ENCODE measurements around the gene CEACAM18.
A peak's percentile ranks its signal among the peaks of the same experiment; 100 is the strongest.
"Not testable (repeated sequence)": the region's sequence is repeated elsewhere in the genome, so short reads cannot be mapped to it uniquely, and the experiment has no call there.

CEACAM18 gene

DNA sequence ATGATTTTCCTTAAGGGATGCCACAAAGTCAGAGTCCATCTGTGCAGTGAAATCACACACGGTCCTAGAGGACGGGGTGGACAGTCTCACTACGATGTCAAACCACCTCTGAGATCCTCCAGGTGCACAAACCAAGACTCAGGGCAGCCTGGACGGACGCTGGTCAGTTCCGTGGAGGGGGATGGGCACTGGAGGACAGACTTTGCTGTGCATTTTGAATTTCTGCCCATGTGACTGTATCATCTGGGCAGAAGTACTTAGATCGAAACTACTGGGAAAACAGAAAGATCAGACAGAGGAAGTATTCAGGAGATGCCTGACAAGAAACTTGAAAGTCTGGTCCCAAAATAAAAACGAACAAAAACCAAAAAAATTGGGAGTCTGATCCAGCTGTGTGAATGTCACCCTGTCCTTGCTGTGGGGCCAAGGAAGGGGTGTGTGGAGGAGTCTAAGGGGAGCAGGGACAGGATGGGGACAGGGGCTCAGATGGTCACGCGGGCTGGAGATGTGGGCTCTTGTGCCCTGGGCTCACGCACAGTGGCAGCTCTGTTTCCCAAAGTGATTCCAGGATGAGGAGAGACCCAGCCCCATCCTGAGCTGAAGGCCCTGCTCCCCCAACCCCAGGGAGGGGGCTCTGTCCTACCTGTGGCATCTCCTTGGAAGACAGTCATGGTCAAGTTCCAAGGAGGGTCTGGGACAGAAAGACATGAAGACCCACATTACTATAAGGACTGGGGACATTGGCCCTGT, 21.6 kb upstream of the CEACAM18 start:
- peaks cover 11% of the 10 kb centered on the region for H3K4me1 Mint-ChIP-seq (ENCODE audit: low read depth)
- no peak overlapping the region for H3K27ac Mint-ChIP-seq
- H3K4me3 Mint-ChIP-seq: no peak overlapping the region
- no peak for DNase-seq (ENCODE audit: low spot score)
- H3K27me3 Mint-ChIP-seq (ENCODE audit: low read depth): no peaks in the 10 kb centered on the region
- peaks cover 4% of the 10 kb centered on the region for H3K9me3 Mint-ChIP-seq
- no peaks in the 10 kb centered on the region for H3K36me3 Mint-ChIP-seq (ENCODE audit: low read depth)

DNA sequence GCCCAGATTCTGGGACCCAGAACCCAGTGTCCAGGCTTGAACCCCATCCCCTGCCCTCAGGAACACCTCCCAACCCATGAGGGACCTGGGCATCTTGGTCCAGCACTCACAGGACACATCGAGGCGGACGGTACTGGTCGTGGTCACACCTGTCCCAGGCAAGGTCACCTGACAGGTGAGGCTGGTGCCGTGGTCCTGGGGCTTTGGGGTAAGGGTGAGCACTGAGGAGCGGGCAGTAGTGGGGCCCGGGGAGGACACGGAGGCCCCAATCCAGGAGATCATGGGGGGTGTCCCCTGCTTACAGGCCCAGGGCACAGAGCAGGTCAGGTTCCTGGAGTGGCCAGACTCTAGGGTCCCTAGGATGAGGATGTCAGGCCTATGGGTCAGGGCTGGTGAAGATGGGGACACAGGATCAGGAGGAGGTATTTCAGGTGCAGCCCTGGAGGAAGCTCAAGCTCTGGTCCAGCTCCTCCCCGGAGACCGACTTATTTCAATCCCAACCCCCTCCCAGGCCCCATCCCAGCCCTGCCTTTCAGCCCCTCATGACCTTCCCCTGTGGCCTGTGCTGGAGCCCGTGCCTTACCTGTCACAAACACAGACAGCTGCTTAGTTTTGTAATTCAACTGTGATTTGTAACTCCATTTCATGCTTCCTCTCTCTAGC, 20.9 kb upstream of the CEACAM18 start:
- no peaks in the 10 kb centered on the region for H3K9me3 Mint-ChIP-seq
- no peak overlapping the region for H3K27ac Mint-ChIP-seq
- no peak overlapping the region for H3K4me3 Mint-ChIP-seq
- peaks cover 11% of the 10 kb centered on the region for H3K4me1 Mint-ChIP-seq (ENCODE audit: low read depth)
- no peak for DNase-seq (ENCODE audit: low spot score)
- H3K27me3 Mint-ChIP-seq (ENCODE audit: low read depth): no peaks in the 10 kb centered on the region
- no peaks in the 10 kb centered on the region for H3K36me3 Mint-ChIP-seq (ENCODE audit: low read depth)

DNA sequence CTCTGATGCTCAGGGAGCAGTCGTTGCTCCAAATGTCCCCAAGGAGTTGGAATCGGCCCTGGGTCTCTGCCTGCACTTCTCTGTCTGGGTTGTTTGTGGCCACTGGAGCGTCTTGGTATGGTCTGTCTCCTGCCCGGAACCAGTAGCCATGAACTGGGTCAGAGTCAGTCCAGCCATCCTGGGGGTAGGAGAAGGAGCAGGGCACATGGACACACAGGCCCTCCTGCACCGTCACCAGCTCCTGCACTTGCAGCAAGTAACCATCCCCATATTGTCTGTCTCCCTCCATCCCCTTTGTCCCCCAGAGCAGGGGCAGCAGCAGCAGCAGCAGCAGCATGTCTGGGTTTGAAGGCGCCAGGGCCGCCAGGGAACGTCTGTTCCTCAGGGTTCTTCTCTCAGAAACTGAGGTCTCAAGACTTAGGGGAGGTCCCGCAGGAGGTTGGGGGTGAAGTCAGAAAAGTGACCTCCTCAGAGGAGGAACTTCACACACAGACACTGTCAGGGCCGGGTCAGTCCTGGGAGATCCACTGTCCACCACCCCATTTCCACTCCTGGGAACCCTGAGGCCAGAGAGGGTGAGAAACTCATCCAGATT, 20.2 kb upstream of the CEACAM18 start, which contains the start of gene SIGLEC8:
TSS of gene SIGLEC8 (minus strand) at position 404 of the 595 bp plus-strand sequence. CDS start at position 337, 67 bp downstream.
- H3K36me3 Mint-ChIP-seq (ENCODE audit: low read depth): no peaks in the 10 kb centered on the region
- no peaks in the 10 kb centered on the region for H3K27me3 Mint-ChIP-seq (ENCODE audit: low read depth)
- no peaks in the 10 kb centered on the region for H3K9me3 Mint-ChIP-seq
- H3K4me3 Mint-ChIP-seq: no peak within 1 kb of the TSS
- H3K4me1 Mint-ChIP-seq (ENCODE audit: low read depth): peaks cover 15% of the 10 kb centered on the region
- H3K27ac Mint-ChIP-seq: no peak within 1 kb of the TSS
- no peak for DNase-seq (ENCODE audit: low spot score)

DNA sequence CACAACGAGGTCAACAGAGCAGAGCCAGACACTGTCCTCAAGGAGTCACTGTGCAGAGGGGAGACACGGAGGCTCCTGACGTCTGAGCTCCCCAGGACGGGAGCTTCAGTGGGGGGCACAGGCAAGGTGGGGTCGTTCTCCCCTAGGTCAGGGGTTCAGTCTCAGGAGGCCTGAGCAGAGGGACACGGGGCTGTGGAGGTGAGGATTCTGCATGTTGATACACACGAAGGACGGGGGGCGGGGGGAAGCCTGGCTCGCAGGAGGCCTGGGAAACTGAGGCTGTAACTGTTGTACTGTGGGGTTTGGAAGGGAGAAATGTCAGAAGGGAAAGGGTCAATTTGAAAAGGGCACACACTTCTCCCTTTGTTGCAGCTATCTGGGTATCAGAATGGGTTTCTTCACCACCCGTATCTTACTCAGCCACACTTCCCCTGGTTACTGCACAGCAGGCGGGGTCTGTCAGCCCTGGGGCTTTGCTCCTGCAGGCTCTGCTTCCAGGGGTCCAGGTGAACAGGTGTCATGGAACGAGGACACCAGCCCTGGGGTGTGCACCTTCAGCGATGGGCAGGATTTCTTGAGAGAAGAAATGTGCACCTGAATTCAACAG, 19.3 kb upstream of the CEACAM18 start:
- DNase-seq (ENCODE audit: low spot score): no peak
- no peak overlapping the region for H3K4me3 Mint-ChIP-seq
- H3K27me3 Mint-ChIP-seq (ENCODE audit: low read depth): no peaks in the 10 kb centered on the region
- peaks cover 20% of the 10 kb centered on the region for H3K4me1 Mint-ChIP-seq (ENCODE audit: low read depth)
- no peak overlapping the region for H3K27ac Mint-ChIP-seq
- H3K36me3 Mint-ChIP-seq (ENCODE audit: low read depth): no peaks in the 10 kb centered on the region
- H3K9me3 Mint-ChIP-seq: no peaks in the 10 kb centered on the region

DNA sequence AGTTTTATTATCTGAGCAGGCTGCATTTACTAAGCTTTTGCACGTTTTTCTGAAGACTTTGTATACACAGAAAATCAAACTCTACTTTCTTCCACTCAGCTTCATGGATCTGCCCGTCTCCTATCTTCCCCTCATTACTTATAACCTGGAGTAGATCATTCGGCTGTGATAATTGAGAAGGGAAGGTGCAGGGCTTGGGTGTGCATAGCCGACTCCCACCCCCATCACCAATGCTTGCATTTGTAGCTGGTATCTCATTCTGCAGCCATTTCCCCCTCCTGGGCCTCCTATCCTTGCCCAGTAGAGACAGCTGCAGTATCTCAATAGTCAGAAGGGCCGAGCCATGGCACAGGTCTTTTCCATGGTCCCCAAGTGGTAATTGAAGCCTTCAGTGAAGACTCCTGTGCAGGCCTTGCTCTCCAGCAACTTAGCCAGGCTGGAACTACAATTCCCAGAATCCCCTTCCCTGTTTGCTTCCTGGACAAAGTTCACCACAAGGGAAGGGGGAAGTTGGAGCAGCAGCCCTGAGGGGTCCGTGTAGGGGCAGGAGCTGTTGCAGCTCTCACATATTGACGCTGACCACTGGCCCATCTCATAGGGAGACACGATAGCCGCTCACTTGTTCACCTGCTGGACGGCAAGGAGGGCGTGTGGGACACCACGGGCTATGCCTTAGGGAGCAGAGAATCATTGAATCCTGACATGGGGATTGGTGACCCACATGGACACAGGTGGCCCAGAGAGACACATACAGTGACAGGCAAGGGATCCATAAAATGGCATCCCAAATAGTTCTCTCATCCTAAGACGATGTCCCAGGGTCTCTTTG, 18.0 kb upstream of the CEACAM18 start:
- no peaks in the 10 kb centered on the region for H3K36me3 Mint-ChIP-seq (ENCODE audit: low read depth)
- H3K27me3 Mint-ChIP-seq (ENCODE audit: low read depth): no peaks in the 10 kb centered on the region
- peaks cover 26% of the 10 kb centered on the region for H3K4me1 Mint-ChIP-seq (ENCODE audit: low read depth)
- no peaks in the 10 kb centered on the region for H3K9me3 Mint-ChIP-seq
- no peak overlapping the region for H3K27ac Mint-ChIP-seq
- DNase-seq (ENCODE audit: low spot score): no peak
- no peak overlapping the region for H3K4me3 Mint-ChIP-seq

DNA sequence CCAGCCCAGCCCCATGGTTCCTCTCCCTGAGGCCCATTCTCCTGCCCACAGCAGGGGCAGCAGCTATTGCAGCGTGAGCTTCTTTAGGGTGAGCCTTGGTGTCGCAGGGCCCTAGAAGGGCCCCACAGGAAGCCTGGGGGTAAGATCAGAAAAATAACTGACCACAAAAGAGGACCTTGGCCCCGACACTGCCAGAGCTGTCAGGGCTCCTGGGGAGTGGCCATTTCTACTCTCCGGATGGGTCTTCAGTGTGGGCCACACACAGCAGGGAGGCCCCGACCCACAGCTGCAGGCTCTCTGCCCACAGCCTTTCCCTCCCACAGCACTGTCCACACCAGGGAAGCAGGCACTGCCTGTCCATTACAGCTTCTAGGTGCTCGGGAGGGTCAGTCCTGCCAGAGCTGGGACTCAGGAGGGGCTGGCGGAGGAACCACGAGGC, 16.6 kb upstream of the CEACAM18 start:
- Mint-ChIP-seq H3K27me3 (ENCODE audit: low read depth) (no peaks in the 10 kb centered on the region), H3K9me3 (no peaks in the 10 kb centered on the region), H3K4me3 (no peak overlapping the region), H3K4me1 (ENCODE audit: low read depth) (peaks cover 36% of the 10 kb centered on the region), H3K36me3 (ENCODE audit: low read depth) (no peaks in the 10 kb centered on the region), H3K27ac (no peak overlapping the region)
- DNase-seq (ENCODE audit: low spot score): no peak

DNA sequence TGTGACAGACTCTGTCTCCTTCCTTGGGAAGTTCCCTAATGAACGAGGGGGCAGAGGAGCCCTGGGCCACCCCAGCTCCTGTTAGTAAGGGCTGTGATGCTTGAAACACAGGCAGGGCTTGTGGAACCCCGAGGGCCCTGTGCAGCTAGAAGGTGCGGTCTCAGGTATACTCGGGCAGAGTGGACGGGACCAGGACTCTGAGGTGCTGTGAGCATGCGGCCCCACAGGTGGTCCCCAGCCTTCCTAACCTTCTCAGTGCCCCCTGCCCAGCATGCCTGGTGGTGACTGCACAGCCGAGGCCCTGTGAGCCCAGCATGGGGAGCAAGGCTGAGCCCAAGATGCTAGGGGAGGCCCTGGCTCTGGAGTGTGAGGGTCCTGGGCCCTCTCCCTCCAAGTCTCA, 16.1 kb upstream of the CEACAM18 start:
- Mint-ChIP-seq H3K27me3 (ENCODE audit: low read depth) (no peaks in the 10 kb centered on the region), H3K36me3 (ENCODE audit: low read depth) (no peaks in the 10 kb centered on the region), H3K4me1 (ENCODE audit: low read depth) (peaks cover 40% of the 10 kb centered on the region), H3K27ac (no peak overlapping the region), H3K9me3 (no peaks in the 10 kb centered on the region), H3K4me3 (no peak overlapping the region)
- no peak for DNase-seq (ENCODE audit: low spot score)

DNA sequence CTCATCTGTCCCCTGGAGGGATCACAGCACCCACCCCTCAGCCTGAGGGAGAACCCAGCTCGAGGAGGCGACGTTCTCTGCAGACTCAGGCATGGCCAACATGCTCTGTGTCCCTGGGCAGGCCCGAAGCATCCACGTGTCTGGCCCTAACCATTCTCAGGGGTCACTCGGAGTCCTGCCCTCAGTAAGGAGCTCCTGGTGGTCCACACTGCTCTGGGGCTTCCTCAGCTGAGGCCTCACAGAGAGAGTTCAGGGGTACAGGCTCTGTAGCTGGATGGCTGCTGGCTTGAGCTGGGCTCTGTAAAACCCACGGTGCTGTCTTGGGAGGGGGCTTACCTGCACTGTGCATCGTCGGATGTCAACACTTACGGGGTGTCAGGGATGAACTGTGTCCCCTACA, 15.7 kb upstream of the CEACAM18 start:
- Mint-ChIP-seq H3K9me3 (no peaks in the 10 kb centered on the region), H3K4me3 (no peak overlapping the region), H3K27me3 (ENCODE audit: low read depth) (no peaks in the 10 kb centered on the region), H3K36me3 (ENCODE audit: low read depth) (no peaks in the 10 kb centered on the region), H3K27ac (no peak overlapping the region), H3K4me1 (ENCODE audit: low read depth) (peaks cover 44% of the 10 kb centered on the region)
- no peak for DNase-seq (ENCODE audit: low spot score)

DNA sequence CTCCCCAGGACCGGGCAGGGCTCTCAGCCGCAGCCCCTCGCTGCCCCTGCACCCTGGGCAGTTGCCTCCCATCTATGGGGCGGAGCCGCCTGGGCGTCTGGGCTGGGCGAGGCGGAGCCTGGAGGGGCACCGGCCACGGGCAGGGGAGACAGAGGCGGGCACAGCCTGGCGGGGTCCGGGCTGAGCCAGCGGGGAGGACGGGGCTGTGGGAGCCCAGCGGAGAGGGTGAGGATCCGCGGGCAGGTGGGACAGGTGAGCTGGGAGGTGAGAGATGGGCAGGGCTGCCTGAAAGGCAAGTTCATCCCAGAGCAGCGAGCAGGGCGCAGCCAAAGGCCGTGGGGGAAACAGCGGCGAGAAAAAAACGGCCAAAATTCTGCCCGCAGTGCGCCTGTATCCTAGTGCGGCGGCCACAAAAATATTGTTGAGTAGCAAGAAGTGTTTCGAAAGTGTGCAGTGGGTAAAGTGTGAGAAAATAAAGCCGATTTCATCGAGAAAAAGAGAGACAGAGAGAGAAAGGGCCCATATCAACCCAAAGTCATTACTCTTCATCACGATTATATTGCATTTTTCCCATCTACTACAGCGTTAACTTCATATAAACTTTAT, 14.3 kb upstream of the CEACAM18 start:
- H3K27ac Mint-ChIP-seq; H3K9me3 Mint-ChIP-seq; H3K27me3 Mint-ChIP-seq (ENCODE audit: low read depth); DNase-seq (ENCODE audit: low spot score); H3K36me3 Mint-ChIP-seq (ENCODE audit: low read depth): not testable (repeated sequence)
- H3K4me3 Mint-ChIP-seq: peak overlapping the region; percentile 59
- peaks cover 58% of the 10 kb centered on the region for H3K4me1 Mint-ChIP-seq (ENCODE audit: low read depth)

DNA sequence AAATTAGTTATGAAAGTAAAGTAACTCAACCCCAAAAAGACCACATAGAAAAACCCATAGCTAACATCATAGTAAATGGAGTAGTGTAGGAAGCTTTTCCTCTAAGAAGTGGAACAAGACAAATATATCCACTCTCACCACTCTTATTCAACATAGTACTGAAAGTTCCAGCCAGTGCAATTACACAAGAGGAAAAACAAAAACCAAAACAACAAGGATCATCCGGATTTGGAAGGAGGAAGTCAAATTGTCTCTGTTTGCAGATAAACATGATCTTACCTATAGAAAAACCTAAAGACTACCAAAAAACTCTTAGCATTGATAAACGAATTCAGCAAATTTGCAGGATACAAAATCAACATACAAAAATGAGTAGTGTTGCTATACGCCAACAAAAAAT, 11.6 kb upstream of the CEACAM18 start:
- Mint-ChIP-seq H3K27me3 (ENCODE audit: low read depth) (no peaks in the 10 kb centered on the region), H3K36me3 (ENCODE audit: low read depth) (no peaks in the 10 kb centered on the region), H3K9me3 (no peaks in the 10 kb centered on the region), H3K27ac (no peak overlapping the region), H3K4me3 (no peak overlapping the region), H3K4me1 (ENCODE audit: low read depth) (peaks cover 53% of the 10 kb centered on the region)
- no peak for DNase-seq (ENCODE audit: low spot score)

DNA sequence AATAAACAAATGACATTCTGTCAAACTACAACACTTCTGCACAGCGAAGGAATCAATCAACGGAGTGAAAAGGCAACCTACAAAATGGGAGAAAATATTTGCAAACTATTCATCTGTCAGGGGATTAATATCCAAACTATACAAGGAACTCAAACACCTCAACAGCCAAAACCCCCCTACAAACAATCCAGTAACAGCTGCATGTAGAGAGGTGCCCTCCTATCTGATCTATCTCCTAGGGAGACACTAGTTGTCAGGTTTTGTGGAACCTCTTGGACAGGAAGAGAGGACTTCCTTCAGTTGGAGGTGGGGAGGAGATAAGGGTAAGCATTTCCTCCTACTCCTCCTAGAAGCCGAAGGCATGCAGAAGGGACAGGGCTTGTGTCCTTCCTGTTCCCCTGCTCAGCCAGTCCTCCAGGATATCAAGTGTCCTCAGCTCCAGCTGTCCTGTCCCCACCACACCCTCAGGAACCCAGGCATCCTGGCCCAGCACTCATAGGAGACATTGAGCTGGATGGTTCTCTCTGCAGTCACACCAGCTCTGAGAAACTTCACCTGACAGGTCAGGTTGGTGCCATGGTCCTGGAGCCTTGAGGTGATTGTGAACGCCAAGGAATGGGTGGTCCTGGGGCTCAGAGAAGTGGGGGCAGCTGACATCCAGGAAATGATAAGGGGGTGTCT, 10.3 kb upstream of the CEACAM18 start:
- peak overlapping the region; percentile 75 for H3K27ac Mint-ChIP-seq
- peaks cover 58% of the 10 kb centered on the region for H3K4me1 Mint-ChIP-seq (ENCODE audit: low read depth)
- DNase-seq (ENCODE audit: low spot score): no peak
- H3K36me3 Mint-ChIP-seq (ENCODE audit: low read depth): no peaks in the 10 kb centered on the region
- peak overlapping the region; percentile 60 for H3K4me3 Mint-ChIP-seq
- H3K27me3 Mint-ChIP-seq (ENCODE audit: low read depth): no peaks in the 10 kb centered on the region
- H3K9me3 Mint-ChIP-seq: no peaks in the 10 kb centered on the region

DNA sequence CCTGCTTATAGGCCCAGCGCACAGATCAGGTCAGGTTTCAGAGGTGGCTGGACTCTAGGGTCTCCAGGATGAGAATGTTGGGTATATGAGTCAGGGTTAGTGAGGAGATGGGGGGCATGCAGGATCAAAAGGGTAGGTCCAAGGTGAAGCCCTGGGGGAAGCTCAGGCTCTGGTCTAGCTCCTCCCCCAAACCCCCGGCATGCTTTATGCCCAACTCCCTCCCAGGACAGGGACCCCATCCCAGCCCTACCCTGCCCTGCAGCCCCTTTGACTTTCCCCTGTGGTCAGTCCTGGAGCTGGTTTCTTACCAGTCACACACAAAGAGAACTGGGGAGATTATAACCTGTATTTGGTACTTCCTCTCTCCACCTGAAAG, 9.8 kb upstream of the CEACAM18 start:
- H3K27me3 Mint-ChIP-seq (ENCODE audit: low read depth): no peaks in the 10 kb centered on the region
- H3K4me1 Mint-ChIP-seq (ENCODE audit: low read depth): peaks cover 53% of the 10 kb centered on the region
- H3K9me3 Mint-ChIP-seq: no peaks in the 10 kb centered on the region
- DNase-seq (ENCODE audit: low spot score): no peak
- H3K36me3 Mint-ChIP-seq (ENCODE audit: low read depth): no peaks in the 10 kb centered on the region
- peak overlapping the region; percentile 75 for H3K27ac Mint-ChIP-seq
- peak overlapping the region; percentile 60 for H3K4me3 Mint-ChIP-seq

DNA sequence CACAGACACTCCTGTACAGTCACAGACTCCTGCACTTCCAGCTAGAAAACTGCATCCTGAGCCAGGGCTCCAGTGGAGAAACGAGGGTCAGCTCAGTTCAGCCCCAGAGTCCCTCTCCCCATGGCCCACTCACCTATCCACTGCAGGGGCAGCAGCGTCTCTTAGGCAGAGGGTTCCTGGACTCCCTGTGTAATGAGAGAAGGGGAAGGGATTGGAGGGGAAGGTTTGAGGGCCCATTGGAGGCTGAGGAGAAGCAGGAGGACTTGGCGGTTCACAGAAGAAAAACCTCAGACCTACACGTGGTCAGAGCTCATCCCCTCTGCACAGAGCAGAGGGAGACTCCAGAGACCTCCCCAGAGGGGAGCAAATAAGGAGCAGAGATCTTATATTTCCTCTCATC, 9.2 kb upstream of the CEACAM18 start:
- H3K27ac Mint-ChIP-seq: peak overlapping the region; percentile 12
- peaks cover 51% of the 10 kb centered on the region for H3K4me1 Mint-ChIP-seq (ENCODE audit: low read depth)
- H3K27me3 Mint-ChIP-seq (ENCODE audit: low read depth): no peaks in the 10 kb centered on the region
- H3K4me3 Mint-ChIP-seq: peak overlapping the region; percentile 60
- DNase-seq (ENCODE audit: low spot score): no peak
- no peaks in the 10 kb centered on the region for H3K36me3 Mint-ChIP-seq (ENCODE audit: low read depth)
- H3K9me3 Mint-ChIP-seq: no peaks in the 10 kb centered on the region
